ENCODE measurements around the gene POLD4. TPM values are rescaled to one million over a fixed set of nuclear protein-coding genes. Genes with fewer than 3 reads are reported as not detected.

The POLD4 gene
- total RNA-seq, 1 experiment from 2014 or later: 19.5 TPM

GRCh38 chr11:67369801-67370284, 16.5 kb upstream of the POLD4 start:
- DNase-seq: no peak
- H3K9ac ChIP-seq (ENCODE audit: extremely low read depth, insufficient read length, low read length): no peak overlapping the region
- no peak overlapping the region for H3K4ac ChIP-seq (ENCODE audit: low read depth, low read length)
- H3K79me2 ChIP-seq (ENCODE audit: insufficient read depth, low read length): no peaks in the 10 kb centered on the region
- TF ChIP-seq CTCF (conservative IDR thresholded peaks at IDR 0.05): no peak
- H4K91ac ChIP-seq (ENCODE audit: insufficient read length, low read depth, low read length): no peak overlapping the region
- no peaks in the 10 kb centered on the region; a peak in 1 of 7 replicates for H3K36me3 Mint-ChIP-seq (ENCODE audit: insufficient read depth in 1 of 3, low read depth in 3 of 3)
- H3K23ac ChIP-seq (ENCODE audit: insufficient read length, low read depth, low read length): no peak overlapping the region
- H3K4me1 Mint-ChIP-seq: peaks cover 44 to 46% of the 10 kb centered on the region in 2 experiments
- H2BK12ac ChIP-seq (ENCODE audit: insufficient read length, low read depth, low read length): no peak overlapping the region
- no peak overlapping the region for H2BK5ac ChIP-seq (ENCODE audit: insufficient read length, low read length)
- H2AK5ac ChIP-seq (ENCODE audit: insufficient read length, low read length): no peak overlapping the region
- no peak overlapping the region for H2AFZ ChIP-seq (ENCODE audit: low read length)
- no peaks in the 10 kb centered on the region for H3K79me1 ChIP-seq (ENCODE audit: insufficient read depth, low read depth, low read length, poor library complexity, severe bottlenecking)
- H3K14ac ChIP-seq (ENCODE audit: insufficient read depth, low read length): no peak overlapping the region
- H4K8ac ChIP-seq (replicated peaks; ENCODE audit: insufficient read length, low read depth, low read length): no peak overlapping the region
- H3K27ac ChIP-seq (ENCODE audit: insufficient read length, low read depth, low read length): no peak overlapping the region
- H3K4me3 Mint-ChIP-seq: no peak overlapping the region
- H3K56ac ChIP-seq (ENCODE audit: insufficient read length, low read depth, low read length): no peak overlapping the region
- peak overlapping the region in 1 of 3 experiments; percentile 57; a peak in 1 of 7 replicates for H3K27ac Mint-ChIP-seq
- H2BK120ac ChIP-seq (ENCODE audit: low read depth, low read length, poor library complexity, severe bottlenecking): no peak overlapping the region
- no peak overlapping the region for H2BK20ac ChIP-seq (ENCODE audit: low read depth, low read length, poor library complexity, severe bottlenecking)
- no peak overlapping the region for H4K5ac ChIP-seq (ENCODE audit: insufficient read length, low read depth, low read length)
- peaks cover 3% of the 10 kb centered on the region for H4K20me1 ChIP-seq (ENCODE audit: control insufficient read depth, insufficient read depth, insufficient read length)
- no CpG with 5 or more reads among the region's 12 CpGs for WGBS (ENCODE audit: extremely low coverage, insufficient read length, low lambda C conversion rate)
- H3K4me1 ChIP-seq (ENCODE audit: insufficient read depth, low read length): peaks cover 7% of the 10 kb centered on the region; the same call in 1 of the 2 replicates
- peaks cover 69% of the 10 kb centered on the region for H3K27me3 Mint-ChIP-seq (ENCODE audit: low read depth)
- no peak overlapping the region for H2BK15ac ChIP-seq (ENCODE audit: low read depth, low read length)
- H3K27me3 ChIP-seq (ENCODE audit: insufficient read depth, low read length): peaks cover 2% of the 10 kb centered on the region; the same call in 1 of the 2 replicates
- no peak overlapping the region for H3K18ac ChIP-seq (ENCODE audit: insufficient read length, low read depth, low read length)
- no peak overlapping the region for H3T11ph ChIP-seq (ENCODE audit: low read length)
- H3K23me2 ChIP-seq (ENCODE audit: insufficient read length, low read depth, low read length, poor library complexity, severe bottlenecking): peaks cover 25% of the 10 kb centered on the region
- no peak overlapping the region for H3K4me2 ChIP-seq (ENCODE audit: insufficient read depth, insufficient read length, low read length)
- H3K9me3 Mint-ChIP-seq: no peaks in the 10 kb centered on the region; a peak in 1 of 5 replicates
- H3K9me3 ChIP-seq (ENCODE audit: control insufficient read depth, low read depth, low read length): no peaks in the 10 kb centered on the region

Data from H9 (cell line).